ENCODE data around the gene MFAP4.
A peak's percentile ranks its signal among the peaks of the same experiment; 100 is the strongest.

The MFAP4 gene

DNA sequence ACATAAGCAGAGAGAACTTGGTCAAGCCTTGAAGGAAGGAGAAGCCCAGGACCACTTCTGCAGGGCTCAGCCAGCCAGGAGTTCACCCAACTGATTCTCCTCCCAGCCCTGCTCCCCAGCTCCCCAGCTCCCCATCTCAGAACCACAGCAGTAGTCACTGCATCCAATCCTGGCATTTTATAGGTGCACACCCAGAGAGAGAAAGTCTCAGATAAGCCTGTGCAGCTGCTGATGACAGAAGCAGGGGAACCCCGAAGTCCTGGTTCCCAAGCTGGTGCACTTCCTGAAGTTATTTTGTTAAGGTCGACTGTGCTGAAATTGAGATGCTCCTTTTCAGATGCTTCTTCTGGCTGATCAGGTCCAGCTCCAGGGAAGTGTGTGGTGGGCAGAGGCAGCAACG is 30.6 kb upstream of the MFAP4 start:
- Histone ChIP-seq H3K9me3 (ENCODE audit: control insufficient read depth in 5 of 5, low read length in 5 of 5) (no peaks in the 10 kb centered on the region), H3K27ac (ENCODE audit: low read depth, low read length) (no peak overlapping the region), H3K27me3 (ENCODE audit: control insufficient read depth in 5 of 5, insufficient read depth in 4 of 5, low read length in 5 of 5) (peaks cover 0 to 8% (median 0%) of the 10 kb centered on the region in 5 donors), H3K36me3 (ENCODE audit: control insufficient read depth in 5 of 5, insufficient read depth in 5 of 5, low read length in 5 of 5) (no peaks in the 10 kb centered on the region), H3K4me3 (ENCODE audit: low read depth in 1 of 5, low read length in 5 of 5) (no peak overlapping the region), H3K4me1 (ENCODE audit: control insufficient read depth in 5 of 5, insufficient read depth in 5 of 5, low read length in 5 of 5) (peaks cover 0 to 3% (median 0%) of the 10 kb centered on the region in 5 donors), H3K9ac (ENCODE audit: low read length in 5 of 5) (no peak overlapping the region)

DNA sequence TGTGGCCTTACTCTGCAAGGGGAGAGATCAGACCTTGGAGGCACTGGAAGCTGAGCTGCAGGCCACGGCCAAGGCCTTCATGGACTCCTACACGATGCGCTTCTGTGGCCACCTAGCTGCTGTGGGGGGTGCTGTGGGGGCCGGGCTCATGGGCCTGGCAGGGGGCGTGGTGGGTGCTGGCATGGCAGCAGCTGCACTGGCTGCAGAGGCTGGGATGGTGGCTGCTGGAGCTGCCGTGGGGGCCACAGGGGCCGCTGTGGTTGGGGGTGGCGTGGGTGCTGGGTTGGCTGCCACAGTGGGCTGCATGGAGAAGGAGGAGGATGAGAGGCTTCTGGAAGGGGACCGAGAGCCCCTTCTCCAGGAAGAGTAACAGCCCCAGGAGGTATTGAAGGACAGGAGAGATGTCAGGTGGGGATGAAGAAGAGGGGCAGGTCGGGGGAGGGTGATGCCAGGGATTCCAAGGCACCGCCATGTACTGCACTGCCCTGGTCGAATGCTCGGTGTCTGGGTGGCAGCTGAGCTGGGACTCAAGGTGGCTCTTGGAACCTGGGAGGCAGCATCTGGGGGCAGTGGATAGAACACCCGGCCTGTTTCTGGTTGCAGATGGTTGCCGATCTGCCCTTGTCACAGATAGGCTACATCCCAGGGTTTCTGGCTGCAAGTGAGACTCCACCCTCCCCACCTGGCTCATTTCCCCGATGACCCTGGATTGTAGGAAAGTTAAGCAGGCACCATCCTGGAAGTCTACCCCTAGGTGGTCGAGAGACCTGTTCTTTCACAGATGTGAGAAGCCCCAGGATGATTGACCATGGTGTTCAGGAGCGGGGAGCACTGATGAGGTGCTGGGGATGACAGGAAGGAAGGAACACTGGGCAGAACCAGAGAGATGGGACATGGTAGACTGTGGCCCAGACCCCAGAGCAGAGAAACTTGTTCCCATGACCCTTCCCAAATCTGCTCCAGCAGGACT is 29.1 kb upstream of the MFAP4 start:
- Histone ChIP-seq H3K27me3 (ENCODE audit: control insufficient read depth in 5 of 5, insufficient read depth in 4 of 5, low read length in 5 of 5) (peaks cover 0 to 10% (median 3%) of the 10 kb centered on the region in 5 donors), H3K4me1 (ENCODE audit: control insufficient read depth in 5 of 5, insufficient read depth in 5 of 5, low read length in 5 of 5) (peaks cover 0 to 9% (median 0%) of the 10 kb centered on the region in 5 donors), H3K4me3 (ENCODE audit: low read depth in 1 of 5, low read length in 5 of 5) (no peak overlapping the region)

DNA sequence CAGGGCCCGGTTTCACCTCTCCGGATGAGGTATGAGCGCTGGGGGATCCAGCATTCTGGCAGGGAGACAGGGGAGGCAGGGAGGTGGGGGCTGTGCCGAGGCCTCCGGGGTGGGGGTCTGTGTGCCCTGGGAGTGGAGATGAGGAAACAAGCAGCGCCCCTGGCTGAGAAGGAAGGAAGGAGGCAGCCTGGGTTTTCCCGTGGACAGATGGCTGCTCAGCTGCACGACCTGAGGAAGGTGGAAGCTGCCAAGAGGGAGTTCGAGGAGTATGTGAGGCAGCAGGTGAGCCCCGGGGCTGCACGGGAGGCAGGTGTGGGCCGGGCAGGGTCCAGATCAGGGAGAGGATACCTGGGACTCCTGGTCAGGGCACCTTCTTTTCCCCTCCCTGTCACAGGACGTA is 28.3 kb upstream of the MFAP4 start:
- no peak overlapping the region for H3K4me3 ChIP-seq (ENCODE audit: low read depth in 1 of 5, low read length in 5 of 5)
- no peaks in the 10 kb centered on the region for H3K36me3 ChIP-seq (ENCODE audit: control insufficient read depth in 5 of 5, insufficient read depth in 5 of 5, low read length in 5 of 5)
- no peaks in the 10 kb centered on the region for H3K9me3 ChIP-seq (ENCODE audit: control insufficient read depth in 5 of 5, low read length in 5 of 5)
- no peak overlapping the region for H3K27ac ChIP-seq (ENCODE audit: low read depth, low read length)
- H3K27me3 ChIP-seq (ENCODE audit: control insufficient read depth in 5 of 5, insufficient read depth in 4 of 5, low read length in 5 of 5): peaks cover 0 to 10% (median 3%) of the 10 kb centered on the region in 5 donors
- peaks cover 0 to 15% (median 0%) of the 10 kb centered on the region in 5 donors for H3K4me1 ChIP-seq (ENCODE audit: control insufficient read depth in 5 of 5, insufficient read depth in 5 of 5, low read length in 5 of 5)
- H3K9ac ChIP-seq (ENCODE audit: low read length in 5 of 5): no peak overlapping the region

More for the DNA sequence above, 29.1 kb upstream of the MFAP4 start:
- Histone ChIP-seq H3K27ac (ENCODE audit: low read depth, low read length) (no peak overlapping the region), H3K36me3 (ENCODE audit: control insufficient read depth in 5 of 5, insufficient read depth in 5 of 5, low read length in 5 of 5) (no peaks in the 10 kb centered on the region), H3K9ac (ENCODE audit: low read length in 5 of 5) (no peak overlapping the region), H3K9me3 (ENCODE audit: control insufficient read depth in 5 of 5, low read length in 5 of 5) (no peaks in the 10 kb centered on the region)

DNA sequence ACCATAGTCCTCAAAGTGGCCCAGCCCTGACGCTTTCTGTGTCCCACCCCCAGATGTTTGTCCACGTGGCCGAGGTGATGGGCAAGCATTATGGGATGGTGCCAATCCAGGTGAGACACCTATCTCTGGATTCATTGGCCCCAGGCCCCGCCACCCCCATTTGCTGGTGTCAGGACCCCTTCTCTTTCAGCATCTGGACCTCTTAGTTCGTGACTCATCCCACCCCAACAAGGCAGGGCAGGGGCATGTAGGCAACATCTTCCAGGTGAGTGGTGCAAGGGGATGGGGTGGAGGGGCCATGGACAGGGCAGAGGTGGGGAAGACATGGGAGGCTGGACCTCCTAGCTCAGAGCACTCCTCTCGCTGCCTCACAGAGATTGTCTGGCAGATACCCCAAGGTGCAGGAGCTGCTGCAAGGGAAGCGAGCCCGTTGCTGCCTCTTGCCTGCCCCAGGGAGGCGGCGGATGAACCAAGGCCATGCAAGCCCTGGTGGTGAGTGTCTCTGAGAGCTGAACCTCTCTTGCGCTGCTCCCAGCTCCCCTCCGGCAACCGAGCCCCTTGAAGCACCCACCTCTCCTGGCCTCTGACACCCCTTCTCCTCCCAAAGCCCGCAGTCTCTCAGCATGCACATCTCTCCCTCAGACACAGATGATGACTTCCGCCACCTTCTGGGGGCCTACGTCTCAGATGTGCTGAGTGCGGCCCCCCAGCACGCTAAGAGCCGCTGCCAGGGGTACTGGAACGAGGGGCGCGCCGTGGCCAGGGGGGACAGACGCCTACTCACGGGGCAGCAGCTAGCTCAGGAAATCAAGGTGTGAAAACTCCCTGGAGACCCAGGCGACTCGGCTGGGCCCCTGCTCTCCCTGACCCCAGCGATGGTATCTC is 27.6 kb upstream of the MFAP4 start:
- no peak overlapping the region for H3K4me3 ChIP-seq (ENCODE audit: low read depth in 1 of 5, low read length in 5 of 5)
- no peak overlapping the region for H3K9ac ChIP-seq (ENCODE audit: low read length in 5 of 5)
- H3K27ac ChIP-seq (ENCODE audit: low read depth, low read length): no peak overlapping the region
- H3K4me1 ChIP-seq (ENCODE audit: control insufficient read depth in 5 of 5, insufficient read depth in 5 of 5, low read length in 5 of 5): peaks cover 0 to 15% (median 0%) of the 10 kb centered on the region in 5 donors
- peaks cover 0 to 10% (median 3%) of the 10 kb centered on the region in 5 donors for H3K27me3 ChIP-seq (ENCODE audit: control insufficient read depth in 5 of 5, insufficient read depth in 4 of 5, low read length in 5 of 5)
- H3K36me3 ChIP-seq (ENCODE audit: control insufficient read depth in 5 of 5, insufficient read depth in 5 of 5, low read length in 5 of 5): no peaks in the 10 kb centered on the region
- H3K9me3 ChIP-seq (ENCODE audit: control insufficient read depth in 5 of 5, low read length in 5 of 5): no peaks in the 10 kb centered on the region

DNA sequence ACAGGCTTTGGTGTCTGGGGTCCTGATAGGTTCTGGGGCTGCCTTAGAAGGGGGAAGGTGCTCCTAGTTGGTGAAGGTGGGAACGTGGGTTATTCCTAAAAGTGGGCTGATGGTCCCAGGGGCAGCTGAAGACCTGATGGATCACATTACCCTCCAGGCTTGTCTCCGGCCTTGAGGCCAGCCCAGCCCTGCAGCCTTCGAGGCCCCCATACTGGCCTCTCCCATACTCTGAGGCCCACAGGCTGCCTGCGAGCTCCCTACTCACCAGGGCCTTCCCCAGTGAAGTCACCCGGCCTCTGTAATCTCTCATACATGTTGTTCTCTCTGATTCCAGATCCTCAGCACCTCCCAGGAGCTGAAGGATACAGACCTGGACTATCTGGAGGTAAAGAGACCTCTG is 26.8 kb upstream of the MFAP4 start:
- H3K9ac ChIP-seq (ENCODE audit: low read length in 5 of 5): no peak overlapping the region

DNA sequence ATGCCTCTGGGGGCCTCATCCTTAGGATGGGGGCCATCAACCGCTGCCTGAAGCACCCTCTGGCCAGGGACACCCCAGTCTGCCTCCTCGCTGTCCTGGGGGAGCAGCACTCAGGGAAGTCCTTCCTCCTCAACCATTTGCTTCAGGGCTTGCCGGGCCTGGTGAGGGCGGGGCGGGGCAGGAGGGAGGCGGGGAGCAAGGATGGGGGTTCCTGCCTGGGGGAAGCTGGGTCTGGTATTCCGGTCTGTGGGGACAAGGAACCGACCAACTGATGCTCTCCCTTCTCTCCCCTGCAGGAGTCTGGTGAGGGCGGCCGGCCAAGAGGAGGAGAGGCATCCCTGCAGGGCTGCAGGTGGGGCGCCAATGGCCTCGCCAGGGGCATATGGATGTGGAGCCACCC is 26.0 kb upstream of the MFAP4 start:
- Histone ChIP-seq H3K4me3 (ENCODE audit: low read depth in 1 of 5, low read length in 5 of 5) (no peak overlapping the region), H3K27ac (ENCODE audit: low read depth, low read length) (no peak overlapping the region), H3K9me3 (ENCODE audit: control insufficient read depth in 5 of 5, low read length in 5 of 5) (no peaks in the 10 kb centered on the region), H3K27me3 (ENCODE audit: control insufficient read depth in 5 of 5, insufficient read depth in 4 of 5, low read length in 5 of 5) (peaks cover 0 to 10% (median 3%) of the 10 kb centered on the region in 5 donors), H3K4me1 (ENCODE audit: control insufficient read depth in 5 of 5, insufficient read depth in 5 of 5, low read length in 5 of 5) (peaks cover 0 to 15% (median 0%) of the 10 kb centered on the region in 5 donors), H3K9ac (ENCODE audit: low read length in 5 of 5) (no peak overlapping the region), H3K36me3 (ENCODE audit: control insufficient read depth in 5 of 5, insufficient read depth in 5 of 5, low read length in 5 of 5) (no peaks in the 10 kb centered on the region)

More for the DNA sequence above, 26.8 kb upstream of the MFAP4 start:
- Histone ChIP-seq H3K36me3 (ENCODE audit: control insufficient read depth in 5 of 5, insufficient read depth in 5 of 5, low read length in 5 of 5) (no peaks in the 10 kb centered on the region), H3K27me3 (ENCODE audit: control insufficient read depth in 5 of 5, insufficient read depth in 4 of 5, low read length in 5 of 5) (peaks cover 0 to 10% (median 3%) of the 10 kb centered on the region in 5 donors), H3K4me3 (ENCODE audit: low read depth in 1 of 5, low read length in 5 of 5) (no peak overlapping the region), H3K27ac (ENCODE audit: low read depth, low read length) (no peak overlapping the region), H3K4me1 (ENCODE audit: control insufficient read depth in 5 of 5, insufficient read depth in 5 of 5, low read length in 5 of 5) (peaks cover 0 to 15% (median 0%) of the 10 kb centered on the region in 5 donors), H3K9me3 (ENCODE audit: control insufficient read depth in 5 of 5, low read length in 5 of 5) (no peaks in the 10 kb centered on the region)

DNA sequence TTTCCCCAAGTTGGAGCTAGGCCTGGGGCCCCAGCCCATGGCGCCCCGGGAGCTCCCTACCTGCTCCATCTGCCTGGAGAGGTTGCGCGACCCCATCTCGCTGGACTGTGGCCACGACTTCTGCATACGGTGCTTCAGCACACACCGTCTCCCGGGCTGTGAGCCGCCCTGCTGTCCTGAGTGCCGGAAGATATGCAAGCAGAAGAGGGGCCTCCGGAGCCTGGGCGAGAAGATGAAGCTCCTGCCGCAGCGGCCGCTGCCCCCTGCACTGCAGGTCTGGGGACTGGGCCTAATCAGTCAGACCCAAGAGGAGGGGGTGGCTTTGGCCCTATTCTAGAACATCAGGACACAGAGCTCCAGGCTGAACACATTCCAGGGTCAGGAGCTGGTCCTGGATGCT is 25.5 kb upstream of the MFAP4 start:
- Histone ChIP-seq H3K9me3 (ENCODE audit: control insufficient read depth in 5 of 5, low read length in 5 of 5) (no peaks in the 10 kb centered on the region), H3K4me3 (ENCODE audit: low read depth in 1 of 5, low read length in 5 of 5) (no peak overlapping the region), H3K9ac (ENCODE audit: low read length in 5 of 5) (no peak overlapping the region), H3K36me3 (ENCODE audit: control insufficient read depth in 5 of 5, insufficient read depth in 5 of 5, low read length in 5 of 5) (no peaks in the 10 kb centered on the region), H3K27me3 (ENCODE audit: control insufficient read depth in 5 of 5, insufficient read depth in 4 of 5, low read length in 5 of 5) (peaks cover 0 to 10% (median 3%) of the 10 kb centered on the region in 5 donors), H3K4me1 (ENCODE audit: control insufficient read depth in 5 of 5, insufficient read depth in 5 of 5, low read length in 5 of 5) (peaks cover 0 to 14% (median 0%) of the 10 kb centered on the region in 5 donors), H3K27ac (ENCODE audit: low read depth, low read length) (no peak overlapping the region)

DNA sequence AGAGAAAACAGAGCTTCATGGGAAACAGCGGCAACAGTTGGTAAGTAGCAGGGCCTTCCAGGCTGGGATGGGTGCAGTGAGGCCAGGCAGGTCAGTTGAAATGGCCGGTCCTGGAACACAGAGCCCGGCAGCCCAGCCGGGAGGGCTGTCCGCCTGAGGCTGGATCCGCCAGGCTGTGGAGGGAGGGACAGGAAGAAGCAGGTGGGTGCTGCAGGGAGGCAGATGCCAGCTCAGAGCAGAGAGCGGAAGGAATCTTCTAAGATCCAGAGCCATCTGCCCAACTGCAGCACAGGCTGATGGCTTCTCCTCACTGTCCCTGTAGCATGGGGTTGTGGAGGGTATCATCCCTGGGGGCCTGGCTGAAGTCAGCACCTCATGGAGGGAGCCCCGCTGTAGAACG is 24.6 kb upstream of the MFAP4 start:
- H3K9ac ChIP-seq (ENCODE audit: low read length in 5 of 5): peak overlapping the region in 1 of 5 donors; percentile 13
- peaks cover 0 to 13% (median 0%) of the 10 kb centered on the region in 5 donors for H3K4me1 ChIP-seq (ENCODE audit: control insufficient read depth in 5 of 5, insufficient read depth in 5 of 5, low read length in 5 of 5)
- H3K36me3 ChIP-seq (ENCODE audit: control insufficient read depth in 5 of 5, insufficient read depth in 5 of 5, low read length in 5 of 5): no peaks in the 10 kb centered on the region
- H3K9me3 ChIP-seq (ENCODE audit: control insufficient read depth in 5 of 5, low read length in 5 of 5): no peaks in the 10 kb centered on the region
- peak overlapping the region in 1 of 5 donors; percentile 33 for H3K4me3 ChIP-seq (ENCODE audit: low read depth in 1 of 5, low read length in 5 of 5)
- H3K27me3 ChIP-seq (ENCODE audit: control insufficient read depth in 5 of 5, insufficient read depth in 4 of 5, low read length in 5 of 5): peaks cover 0 to 10% (median 3%) of the 10 kb centered on the region in 5 donors
- H3K27ac ChIP-seq (ENCODE audit: low read depth, low read length): no peak overlapping the region

DNA sequence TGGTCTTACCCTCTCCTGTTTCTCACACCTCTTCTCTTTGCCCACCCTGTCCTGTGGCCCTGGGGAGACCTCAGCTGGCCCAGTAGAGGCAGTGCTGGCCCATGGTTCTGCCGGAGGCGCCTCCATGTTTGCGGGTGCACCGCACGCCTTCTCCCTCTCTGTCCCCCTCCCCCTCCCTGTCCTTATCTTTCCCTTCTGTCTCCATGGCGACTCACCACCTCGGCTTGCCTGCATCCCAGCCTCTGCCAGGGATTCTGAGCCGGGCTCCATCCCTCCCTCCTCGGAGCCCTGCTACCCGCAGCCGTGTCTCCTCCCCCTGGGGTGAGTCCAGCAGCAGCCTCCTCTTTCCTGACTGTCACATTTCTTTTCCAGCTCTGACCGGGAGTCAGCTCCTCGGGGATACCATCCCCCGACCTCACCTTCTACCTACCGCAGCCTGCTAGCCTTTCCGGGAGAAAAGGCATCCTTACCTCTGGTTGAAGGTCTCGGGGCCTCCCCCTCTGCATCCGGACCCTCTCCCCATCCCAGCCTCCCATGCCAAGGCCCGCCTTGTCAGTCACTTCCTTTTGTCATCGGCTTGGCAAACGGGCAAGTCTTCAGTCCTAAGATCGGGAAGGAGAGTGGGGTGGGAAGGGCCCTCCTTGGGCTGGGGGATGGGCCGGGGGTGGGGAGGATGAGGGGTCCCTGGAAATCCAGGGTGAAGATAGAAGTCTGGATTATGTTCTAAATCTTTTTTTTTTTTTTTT is 24.1 kb upstream of the MFAP4 start, which contains the start of gene RNF112:
Gene RNF112, plus strand, starts transcription at position 358 of the 746 bp plus-strand sequence. Its CDS starts 177 bp downstream, at position 535.
- Histone ChIP-seq H3K27ac (ENCODE audit: low read depth, low read length) (no peak within 1 kb of the TSS), H3K36me3 (ENCODE audit: control insufficient read depth in 5 of 5, insufficient read depth in 5 of 5, low read length in 5 of 5) (no peaks in the 10 kb centered on the region), H3K9me3 (ENCODE audit: control insufficient read depth in 5 of 5, low read length in 5 of 5) (no peaks in the 10 kb centered on the region), H3K27me3 (ENCODE audit: control insufficient read depth in 5 of 5, insufficient read depth in 4 of 5, low read length in 5 of 5) (peaks cover 0 to 10% (median 3%) of the 10 kb centered on the region in 5 donors), H3K4me1 (ENCODE audit: control insufficient read depth in 5 of 5, insufficient read depth in 5 of 5, low read length in 5 of 5) (peaks cover 0 to 13% (median 0%) of the 10 kb centered on the region in 5 donors), H3K4me3 (ENCODE audit: low read depth in 1 of 5, low read length in 5 of 5) (peak within 1 kb of the TSS in 2 of 5 donors; percentile 34 to 58), H3K9ac (ENCODE audit: low read length in 5 of 5) (peak within 1 kb of the TSS in 1 of 5 donors; percentile 13)

All from subcutaneous abdominal adipose tissue (tissue), 5 donors.